Tibial nerve (tissue), 4 donors: ENCODE data around the gene ZBTB7C. TPM values are rescaled to one million over a fixed set of nuclear protein-coding genes. Genes with fewer than 3 reads are reported as not detected.
A peak's percentile ranks its signal among the peaks of the same experiment; 100 is the strongest.

Source experiments
- DNase-seq, 2 donors: peaks; one replicate each; pipeline ENCODE4 v3.0.0-alpha.2; 2019; ENCODE audit warnings: low spot score in 2 of 2
- H3K27ac ChIP-seq, 4 donors: fragments of 200-600 bp; sonication (generic) in 3 of 4; one replicate each; pipeline ENCODE4 v1.5.1; 2017 to 2019; ENCODE audit warnings: mild to moderate bottlenecking in 1 of 4
- H3K27me3 ChIP-seq, 2 donors: fragments of 200-600 bp; sonication (generic) in 1 of 2; one replicate each; pipeline versions ENCODE4 v1.5.1 to v1.6.0; 2017 to 2019
- H3K36me3 ChIP-seq, 3 donors: fragments of 200-600 bp; sonication (generic); one replicate each; pipeline ENCODE4 v1.5.1; 2018 to 2019
- H3K4me1 ChIP-seq, 4 donors: fragments of 200-600 bp; sonication (generic) in 3 of 4; one replicate each; pipeline ENCODE4 v1.5.1; 2017 to 2019
- H3K4me3 ChIP-seq, 4 donors: fragments of 200-600 bp; sonication (generic) in 3 of 4; one replicate each; pipeline ENCODE4 v1.5.1; 2017 to 2019; ENCODE audit warnings: mild to moderate bottlenecking in 1 of 4, moderate library complexity in 1 of 4
- H3K9me3 ChIP-seq, 4 donors: fragments of 200-600 bp; sonication (generic) in 3 of 4; one replicate each; pipeline ENCODE4 v1.5.1; 2017 to 2019
- EP300 ChIP-seq, 2 donors: sonication (generic); formaldehyde crosslinking; IDR thresholded peaks; one replicate each; pipeline ENCODE4 v1.6.1; 2017; ENCODE audit warnings: antibody characterized with exemption in 2 of 2, mild to moderate bottlenecking in 1 of 2
- POLR2A ChIP-seq, 2 donors: fragments of 450-650 bp; IDR thresholded peaks; one replicate each; pipeline ENCODE4 v1.6.1; 2017; ENCODE audit warnings: antibody characterized with exemption in 2 of 2, mild to moderate bottlenecking in 2 of 2, moderate library complexity in 2 of 2
- WGBS, 2 donors: methylation state at CpG; one replicate each; pipeline ENCODE4 v1.1.5; 2018; 5-methylcytosine and 5-hydroxymethylcytosine counted together
- total RNA-seq, 4 donors: library from RNA; depleted of rRNA; stranded (reverse); fragments of >200 nt; gene quantifications; one replicate each; pipeline ENCODE4 v1.1.0, GENCODE V29; 2016
- TF ChIP-seq, protein P1 (sequence below), 5 experiments: fragments of 200-600 bp in 3 of 5; fragments of 450-650 bp in 2 of 5; sonication (generic) in 3 of 5; IDR thresholded peaks; one replicate each; pipeline ENCODE4 v1.5.1; 2016 to 2019; ENCODE audit warnings: antibody characterized with exemption in 5 of 5, mild to moderate bottlenecking in 3 of 5, moderate library complexity in 2 of 5

ZBTB7C gene
- total RNA-seq, 4 donors from 2014 or later: 24.6 to 95.0 (median 75.3) TPM

DNA sequence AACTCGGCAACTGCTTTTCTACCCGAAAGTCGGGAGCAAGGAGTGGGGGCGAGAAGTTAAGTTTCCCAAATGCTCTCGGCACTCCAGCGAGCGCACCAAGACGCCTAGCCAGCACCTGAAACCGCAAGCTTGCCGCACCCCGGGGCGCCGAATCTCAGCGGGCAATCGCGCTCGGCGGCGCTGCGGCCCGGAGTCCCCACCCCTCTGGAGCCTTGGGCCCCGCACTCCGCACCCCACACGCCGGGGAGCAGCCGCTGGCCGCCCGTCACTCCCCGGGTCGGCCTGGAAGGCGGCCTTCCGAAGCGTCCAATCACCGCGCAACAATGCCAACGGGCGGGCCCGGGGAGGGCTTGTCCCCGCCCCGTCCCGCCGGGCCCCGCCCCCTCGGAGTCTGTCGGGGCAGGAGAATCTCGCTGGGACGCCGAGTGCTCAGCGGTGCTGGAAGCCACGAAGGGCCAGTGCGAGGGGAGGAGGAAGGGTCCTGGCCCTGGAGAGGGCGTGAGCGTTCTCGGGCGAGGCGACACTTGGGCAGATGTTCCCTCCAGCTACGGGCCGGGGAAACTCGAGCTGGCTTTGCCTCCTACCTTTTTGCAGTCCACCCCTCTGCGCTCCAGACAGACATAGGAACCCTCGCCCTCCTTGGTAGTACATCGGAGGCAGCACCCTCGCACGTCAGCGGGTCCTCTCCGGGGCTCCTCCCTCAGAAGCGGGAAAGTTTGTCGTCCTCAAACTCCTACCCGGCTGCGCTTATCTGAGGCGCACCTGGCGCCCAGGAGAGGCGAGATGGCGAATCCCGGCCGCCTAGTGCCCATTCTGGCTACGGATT is 1.1 kb upstream of the ZBTB7C start:
- Histone ChIP-seq H3K4me3 (peak overlapping the region; percentile 55 to 93 (median 78)), H3K27ac (peak overlapping the region; percentile 21 to 87 (median 73)), H3K9me3 (no peaks in the 10 kb centered on the region), H3K27me3 (peaks cover 0 to 28% of the 10 kb centered on the region in 2 donors), H3K36me3 (no peaks in the 10 kb centered on the region), H3K4me1 (peaks cover 0 to 30% (median 10%) of the 10 kb centered on the region in 4 donors)
- TF ChIP-seq EP300 (IDR thresholded peaks at IDR 0.05): peak in 1 of 2 donors; percentile 63
- TF ChIP-seq, protein P1, sequence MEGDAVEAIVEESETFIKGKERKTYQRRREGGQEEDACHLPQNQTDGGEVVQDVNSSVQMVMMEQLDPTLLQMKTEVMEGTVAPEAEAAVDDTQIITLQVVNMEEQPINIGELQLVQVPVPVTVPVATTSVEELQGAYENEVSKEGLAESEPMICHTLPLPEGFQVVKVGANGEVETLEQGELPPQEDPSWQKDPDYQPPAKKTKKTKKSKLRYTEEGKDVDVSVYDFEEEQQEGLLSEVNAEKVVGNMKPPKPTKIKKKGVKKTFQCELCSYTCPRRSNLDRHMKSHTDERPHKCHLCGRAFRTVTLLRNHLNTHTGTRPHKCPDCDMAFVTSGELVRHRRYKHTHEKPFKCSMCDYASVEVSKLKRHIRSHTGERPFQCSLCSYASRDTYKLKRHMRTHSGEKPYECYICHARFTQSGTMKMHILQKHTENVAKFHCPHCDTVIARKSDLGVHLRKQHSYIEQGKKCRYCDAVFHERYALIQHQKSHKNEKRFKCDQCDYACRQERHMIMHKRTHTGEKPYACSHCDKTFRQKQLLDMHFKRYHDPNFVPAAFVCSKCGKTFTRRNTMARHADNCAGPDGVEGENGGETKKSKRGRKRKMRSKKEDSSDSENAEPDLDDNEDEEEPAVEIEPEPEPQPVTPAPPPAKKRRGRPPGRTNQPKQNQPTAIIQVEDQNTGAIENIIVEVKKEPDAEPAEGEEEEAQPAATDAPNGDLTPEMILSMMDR (IDR thresholded peaks at IDR 0.05): no peak
- TF ChIP-seq POLR2A (IDR thresholded peaks at IDR 0.05): peak; percentile 52 to 63
- WGBS, 2 donors: 1 to 2% methylated on average over 45 to 76 of the region's 77 CpGs
- DNase-seq: peak; percentile 85 to 86

DNA sequence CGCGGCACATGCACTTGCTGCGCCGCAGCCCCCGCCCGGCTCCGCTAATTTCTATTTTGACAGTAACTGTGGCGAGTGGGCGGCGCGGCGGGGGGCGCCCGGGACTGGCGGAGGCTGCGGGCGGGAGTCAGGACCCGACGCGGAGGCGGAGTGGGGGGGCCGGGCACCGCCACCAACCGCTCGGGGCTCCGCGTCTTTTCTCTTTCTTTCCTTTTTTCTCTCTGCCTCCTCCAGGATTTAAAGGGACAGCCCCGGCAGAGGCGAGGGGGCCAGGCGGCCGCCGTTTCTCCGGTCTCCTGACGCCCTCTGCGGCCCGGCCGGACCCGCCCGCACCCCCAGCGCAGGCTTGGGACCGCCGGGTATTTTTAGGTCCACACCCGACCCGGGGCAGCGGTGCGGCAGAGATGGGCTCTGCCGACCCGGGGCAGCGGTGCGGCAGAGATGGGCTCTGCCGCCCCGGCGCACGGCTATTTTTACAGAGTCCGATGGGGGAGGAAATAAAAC is 460 bp upstream of the ZBTB7C start:
- no peak for TF ChIP-seq POLR2A (IDR thresholded peaks at IDR 0.05)
- TF ChIP-seq, protein P1 (IDR thresholded peaks at IDR 0.05): peak in 1 of 5 experiments; percentile 13
- 0 to 1% methylated on average over 22 to 40 of the region's 55 CpGs for WGBS, 2 donors
- Histone ChIP-seq H3K27me3 (peaks cover 0 to 28% of the 10 kb centered on the region in 2 donors), H3K36me3 (no peaks in the 10 kb centered on the region), H3K4me1 (peaks cover 0 to 34% (median 10%) of the 10 kb centered on the region in 4 donors), H3K27ac (peak overlapping the region; percentile 21 to 87 (median 73)), H3K9me3 (no peaks in the 10 kb centered on the region), H3K4me3 (peak overlapping the region; percentile 55 to 93 (median 78))
- no peak for DNase-seq

DNA sequence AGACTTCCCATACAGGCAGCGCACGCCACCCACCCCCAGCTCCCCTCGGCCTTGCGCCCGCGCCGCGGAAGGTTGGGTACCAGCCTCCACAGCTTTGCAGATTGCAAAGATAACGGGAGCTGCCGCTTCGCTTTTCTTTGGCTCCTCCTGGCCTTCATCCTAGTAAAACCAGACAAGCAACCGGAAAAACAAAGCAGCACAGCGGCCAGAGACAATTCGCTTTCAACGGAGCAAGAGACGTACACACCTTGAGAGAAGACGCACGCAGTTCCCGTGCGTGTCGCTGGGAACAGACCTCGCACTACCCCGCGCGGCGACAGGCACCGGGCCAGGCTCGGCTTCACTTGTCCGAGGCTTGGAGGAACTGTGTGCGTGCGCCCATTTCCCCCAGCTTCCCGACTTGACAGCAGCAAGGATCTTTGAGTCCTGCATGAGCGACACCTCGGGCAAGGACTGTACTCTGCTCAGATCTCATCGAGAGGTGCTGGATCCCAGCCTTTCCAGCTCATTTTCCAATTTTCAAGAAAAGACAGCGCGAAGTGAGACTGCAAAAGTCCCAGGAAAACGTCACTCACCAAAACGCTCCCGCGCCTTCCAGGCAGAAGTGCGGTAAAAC is 964 bp downstream of the ZBTB7C start:
- Histone ChIP-seq H3K27ac (peak overlapping the region in 2 of 4 donors; percentile 63 to 85), H3K9me3 (no peaks in the 10 kb centered on the region), H3K4me1 (peaks cover 0 to 40% (median 10%) of the 10 kb centered on the region in 4 donors), H3K36me3 (no peaks in the 10 kb centered on the region), H3K27me3 (peaks cover 0 to 28% of the 10 kb centered on the region in 2 donors), H3K4me3 (peak overlapping the region; percentile 45 to 93 (median 56))
- DNase-seq: peak in 1 of 2 donors; percentile 26
- 8 to 11% methylated on average over 41 to 42 of the region's 42 CpGs for WGBS, 2 donors
- TF ChIP-seq POLR2A (IDR thresholded peaks at IDR 0.05): no peak
- TF ChIP-seq EP300 (IDR thresholded peaks at IDR 0.05): no peak
- TF ChIP-seq, protein P1 (IDR thresholded peaks at IDR 0.05): no peak

DNA sequence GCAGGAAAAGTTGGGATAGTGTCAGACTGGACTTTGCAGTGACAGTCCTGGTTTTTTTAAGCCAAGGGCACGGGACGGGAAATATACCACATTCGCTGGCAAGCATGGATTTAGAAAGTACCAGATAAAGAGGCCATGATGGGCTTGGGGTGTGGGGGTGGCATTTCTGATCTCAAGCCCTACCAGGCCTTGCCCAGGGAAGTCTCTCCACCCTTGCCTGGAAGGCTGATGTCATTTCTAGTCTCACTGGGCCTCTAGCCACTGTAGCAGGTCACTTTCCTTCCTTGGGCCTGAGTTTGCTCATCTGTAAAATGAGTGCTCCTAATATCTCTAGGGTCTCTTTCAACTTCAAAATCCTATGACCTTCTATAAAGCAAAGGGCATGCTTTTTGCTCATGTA is 1.8 kb downstream of the ZBTB7C start:
- no peak for TF ChIP-seq EP300 (IDR thresholded peaks at IDR 0.05)
- TF ChIP-seq, protein P1 (IDR thresholded peaks at IDR 0.05): no peak
- no peak for TF ChIP-seq POLR2A (IDR thresholded peaks at IDR 0.05)
- peak overlapping the region; percentile 45 to 93 (median 56) for H3K4me3 ChIP-seq
- no peak for DNase-seq
- WGBS, 2 donors: 80 to 81% methylated on average over 3 of the region's 3 CpGs
- H3K4me1 ChIP-seq: peaks cover 0 to 48% (median 10%) of the 10 kb centered on the region in 4 donors
- H3K27ac ChIP-seq: peak overlapping the region in 2 of 4 donors; percentile 63 to 85
- peaks cover 0 to 28% of the 10 kb centered on the region in 2 donors for H3K27me3 ChIP-seq
- no peaks in the 10 kb centered on the region for H3K36me3 ChIP-seq
- no peaks in the 10 kb centered on the region for H3K9me3 ChIP-seq
